HG02943 (cell line): ENCODE data around the gene SETDB1.
A peak's percentile ranks its signal among the peaks of the same experiment; 100 is the strongest.
"Not testable (repeated sequence)": the region's sequence is repeated elsewhere in the genome, so short reads cannot be mapped to it uniquely, and the experiment has no call there.

Experiments used
- ATAC-seq: cut with Tn5 transposase; IDR thresholded peaks from one replicate; pipeline ENCODE4 v1.9.1; 2021; ENCODE audit warnings: mild to moderate bottlenecking, low read depth, moderate library complexity; ENCODE audit not compliant: unreplicated experiment

Gene SETDB1

GRCh38 chr1:150926097-150926741, at the start of gene SETDB1:
TSS of gene SETDB1 (plus strand) at chr1:150926363. CDS start at chr1:150927715, 1,352 bp downstream.
- ATAC-seq: peak; percentile 93

- ATAC-seq: not testable (repeated sequence)
Observed at GRCh38 chr1:150878931-150879330, 47.2 kb upstream of the SETDB1 start.

GRCh38 chr1:150881331-150882070, 44.7 kb upstream of the SETDB1 start:
- no peak for ATAC-seq

GRCh38 chr1:150883121-150883520, 43.0 kb upstream of the SETDB1 start:
- not testable (repeated sequence) for ATAC-seq

GRCh38 chr1:150887018-150887417, 39.1 kb upstream of the SETDB1 start, which contains the start of gene CTXND2:
TSS of gene CTXND2 (plus strand) at chr1:150887136. CDS start at chr1:150912315, 25,179 bp downstream.
- no peak for ATAC-seq

GRCh38 chr1:150888727-150889126, 37.4 kb upstream of the SETDB1 start:
- no peak for ATAC-seq

- no peak for ATAC-seq
Observed at GRCh38 chr1:150890033-150890416, 36.1 kb upstream of the SETDB1 start.

- no peak for ATAC-seq
Observed at GRCh38 chr1:150893336-150893913, 32.7 kb upstream of the SETDB1 start.

- ATAC-seq: no peak
Observed at GRCh38 chr1:150895618-150896017, 30.5 kb upstream of the SETDB1 start.

GRCh38 chr1:150899795-150900194, 26.4 kb upstream of the SETDB1 start:
- not testable (repeated sequence) for ATAC-seq

- no peak for ATAC-seq
Observed at GRCh38 chr1:150902346-150902745, 23.8 kb upstream of the SETDB1 start.

GRCh38 chr1:150902751-150903150, 23.4 kb upstream of the SETDB1 start:
- ATAC-seq: no peak

- ATAC-seq: no peak
Observed at GRCh38 chr1:150905301-150905700, 20.9 kb upstream of the SETDB1 start.

- no peak for ATAC-seq
Observed at GRCh38 chr1:150906329-150906728, 19.8 kb upstream of the SETDB1 start.

GRCh38 chr1:150906813-150907212, 19.4 kb upstream of the SETDB1 start:
- no peak for ATAC-seq

- no peak for ATAC-seq
Observed at GRCh38 chr1:150909585-150910180, 16.5 kb upstream of the SETDB1 start.

- ATAC-seq: no peak
Observed at GRCh38 chr1:150912623-150913022, 13.5 kb upstream of the SETDB1 start.

- ATAC-seq: no peak
Observed at GRCh38 chr1:150917387-150917786, 8.8 kb upstream of the SETDB1 start.

- ATAC-seq: no peak
Observed at GRCh38 chr1:150922519-150922975, 3.6 kb upstream of the SETDB1 start.

- no peak for ATAC-seq
Observed at GRCh38 chr1:150925080-150925479, 1.1 kb upstream of the SETDB1 start.

GRCh38 chr1:150927624-150928023, 1.5 kb downstream of the SETDB1 start:
- ATAC-seq: no peak
